Transverse colon (tissue), 4 donors: ENCODE data around the gene RNASEH1.

Source experiments
- EP300 ChIP-seq: sonication (generic); formaldehyde crosslinking; IDR thresholded peaks from one replicate; pipeline ENCODE4 v1.6.1; 2017; ENCODE audit warnings: antibody characterized with exemption, low read depth
- POLR2A ChIP-seq: fragments of 450-650 bp; IDR thresholded peaks from one replicate; pipeline ENCODE4 v1.6.1; 2016; ENCODE audit warnings: antibody characterized with exemption, mild to moderate bottlenecking, moderate library complexity
- POLR2AphosphoS5 ChIP-seq, 3 donors: sonication (generic); formaldehyde crosslinking; IDR thresholded peaks; one replicate each; pipeline ENCODE4 v1.6.1; 2016; ENCODE audit warnings: antibody characterized with exemption in 3 of 3
- TF ChIP-seq, protein P1 (sequence below), 5 experiments: fragments of 200-600 bp in 3 of 5; fragments of 450-650 bp in 2 of 5; sonication (generic) in 3 of 5; IDR thresholded peaks; 1 replicate in 2 of 5; 2 replicates in 3 of 5; pipeline ENCODE4 v1.5.1; 2016 to 2017; ENCODE audit warnings: antibody characterized with exemption in 5 of 5, inconsistent platforms in 3 of 5, mild to moderate bottlenecking in 2 of 5, moderate library complexity in 1 of 5

DNA sequence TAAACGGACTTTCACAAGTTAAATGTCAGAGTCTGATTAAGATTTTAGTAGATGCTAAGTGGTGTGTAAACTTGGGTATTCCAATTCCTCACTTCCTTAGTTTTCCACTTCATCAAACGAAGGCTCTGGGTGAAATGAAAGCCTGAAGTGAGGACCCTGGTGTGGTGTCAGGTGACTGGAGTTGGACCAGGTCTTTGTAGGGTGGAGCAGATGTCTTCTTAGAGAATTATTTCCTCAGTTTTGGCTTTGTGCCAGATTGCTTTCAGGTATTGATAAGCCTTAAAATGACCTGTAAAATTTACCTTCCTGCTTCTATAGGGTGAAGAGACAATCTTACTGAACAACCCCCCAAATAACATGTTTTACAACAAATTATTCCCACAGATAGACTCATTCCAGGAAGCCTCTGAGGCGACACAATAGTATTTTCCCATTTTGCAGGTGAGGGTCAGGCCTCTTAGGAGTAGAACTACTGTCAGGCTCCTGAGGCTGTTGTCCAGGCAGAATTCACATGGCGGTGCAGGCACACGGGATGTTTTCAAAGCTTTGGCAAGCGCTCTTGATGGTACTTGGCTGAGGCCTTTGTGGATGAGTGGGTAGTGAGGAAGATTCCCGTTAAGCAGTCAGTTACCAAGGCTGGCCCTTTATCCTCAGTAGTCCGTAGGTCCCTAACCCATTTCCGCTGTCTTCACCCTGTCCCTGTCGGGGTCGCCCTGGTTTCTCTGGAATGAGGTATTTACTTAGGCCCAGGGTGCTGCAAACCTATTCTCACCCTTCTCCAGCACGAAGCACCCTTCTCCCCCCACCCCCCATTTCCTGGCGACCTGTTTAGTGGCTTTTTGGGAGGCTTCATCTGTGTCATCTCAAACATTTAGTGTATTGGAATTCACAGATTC, 23.5 kb upstream of the RNASEH1 start:
- TF ChIP-seq POLR2A, result no peak
- TF ChIP-seq, protein P1, sequence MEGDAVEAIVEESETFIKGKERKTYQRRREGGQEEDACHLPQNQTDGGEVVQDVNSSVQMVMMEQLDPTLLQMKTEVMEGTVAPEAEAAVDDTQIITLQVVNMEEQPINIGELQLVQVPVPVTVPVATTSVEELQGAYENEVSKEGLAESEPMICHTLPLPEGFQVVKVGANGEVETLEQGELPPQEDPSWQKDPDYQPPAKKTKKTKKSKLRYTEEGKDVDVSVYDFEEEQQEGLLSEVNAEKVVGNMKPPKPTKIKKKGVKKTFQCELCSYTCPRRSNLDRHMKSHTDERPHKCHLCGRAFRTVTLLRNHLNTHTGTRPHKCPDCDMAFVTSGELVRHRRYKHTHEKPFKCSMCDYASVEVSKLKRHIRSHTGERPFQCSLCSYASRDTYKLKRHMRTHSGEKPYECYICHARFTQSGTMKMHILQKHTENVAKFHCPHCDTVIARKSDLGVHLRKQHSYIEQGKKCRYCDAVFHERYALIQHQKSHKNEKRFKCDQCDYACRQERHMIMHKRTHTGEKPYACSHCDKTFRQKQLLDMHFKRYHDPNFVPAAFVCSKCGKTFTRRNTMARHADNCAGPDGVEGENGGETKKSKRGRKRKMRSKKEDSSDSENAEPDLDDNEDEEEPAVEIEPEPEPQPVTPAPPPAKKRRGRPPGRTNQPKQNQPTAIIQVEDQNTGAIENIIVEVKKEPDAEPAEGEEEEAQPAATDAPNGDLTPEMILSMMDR (IDR thresholded peaks at IDR 0.05), result no peak
- no peak for TF ChIP-seq POLR2AphosphoS5 (IDR thresholded peaks at IDR 0.05)
- TF ChIP-seq EP300, result no peak
